Pulmonary artery endothelial cell (primary cell): ENCODE results near the gene NECTIN3. TPM values are rescaled to one million over a fixed set of nuclear protein-coding genes. Genes with fewer than 3 reads are reported as not detected.

ENCODE experiments used
- DNase-seq: peaks from one replicate; pipeline ENCODE4 v3.0.0-alpha.2; 2011; ENCODE audit warnings: low read depth, low spot score
- total RNA-seq: library from RNA; depleted of rRNA; stranded (reverse); fragments of >200 nt; gene quantifications from 2 replicates; pipeline ENCODE4 v1.2.3, GENCODE V29; 2014

The NECTIN3 gene
- total RNA-seq, 1 donor from 2014 or later: 36.9 TPM

DNA sequence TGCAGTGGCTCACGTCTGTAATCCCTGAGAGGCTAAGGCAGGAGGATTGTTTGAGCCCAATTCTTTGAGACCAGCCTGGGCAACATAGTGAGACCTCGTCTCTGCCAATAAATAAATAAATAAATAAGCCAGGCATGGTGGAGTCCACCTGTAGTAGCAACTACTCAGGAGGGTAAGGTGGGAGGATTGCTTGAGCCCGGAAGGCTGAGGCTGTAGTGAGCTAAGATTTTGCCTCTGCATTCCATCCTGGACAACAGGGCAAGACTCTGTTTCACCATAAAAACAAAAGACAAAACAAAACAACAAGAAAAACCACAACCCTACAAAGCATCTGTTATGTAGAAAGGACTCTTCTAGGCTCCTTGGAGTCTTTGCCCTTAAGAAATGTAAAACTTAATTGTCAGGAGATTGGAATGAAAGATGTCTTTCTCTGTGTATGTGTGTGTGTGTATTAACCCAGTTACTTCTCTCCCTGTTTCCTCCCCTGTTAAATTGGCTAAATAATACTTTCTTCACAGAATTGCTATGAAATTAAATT, 9.5 kb downstream of the NECTIN3 start:
- DNase-seq: no peak

GRCh38 chr3:111084911-111085310, 13.3 kb downstream of the NECTIN3 start:
- DNase-seq: no peak

DNA sequence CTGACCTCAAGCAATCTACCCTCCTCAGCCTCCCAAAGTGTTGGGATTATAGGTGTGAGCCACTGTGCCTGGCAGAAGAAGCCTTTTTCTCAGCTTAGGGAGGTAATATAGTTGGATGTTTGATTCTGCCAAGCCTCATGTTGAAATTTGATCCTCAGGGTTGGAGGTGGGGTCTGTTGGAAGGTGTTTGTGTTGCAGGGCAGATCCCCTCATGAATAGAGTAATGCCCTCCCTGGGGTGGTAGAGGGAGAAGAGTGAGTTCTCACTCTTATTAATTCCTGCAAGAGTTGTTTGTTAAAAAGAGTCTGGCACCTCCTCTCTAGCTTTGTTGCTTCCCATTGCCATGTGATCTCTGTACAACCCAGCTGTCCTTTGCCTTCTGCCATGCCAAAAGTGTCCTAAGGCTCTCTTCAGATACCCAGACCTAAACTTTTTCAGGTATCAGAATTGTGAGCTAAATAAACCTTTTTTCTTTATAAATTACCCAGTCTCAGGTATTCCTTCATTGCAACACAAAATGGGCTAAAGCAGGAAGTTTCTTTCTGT, 16.4 kb downstream of the NECTIN3 start:
- no peak for DNase-seq

DNA sequence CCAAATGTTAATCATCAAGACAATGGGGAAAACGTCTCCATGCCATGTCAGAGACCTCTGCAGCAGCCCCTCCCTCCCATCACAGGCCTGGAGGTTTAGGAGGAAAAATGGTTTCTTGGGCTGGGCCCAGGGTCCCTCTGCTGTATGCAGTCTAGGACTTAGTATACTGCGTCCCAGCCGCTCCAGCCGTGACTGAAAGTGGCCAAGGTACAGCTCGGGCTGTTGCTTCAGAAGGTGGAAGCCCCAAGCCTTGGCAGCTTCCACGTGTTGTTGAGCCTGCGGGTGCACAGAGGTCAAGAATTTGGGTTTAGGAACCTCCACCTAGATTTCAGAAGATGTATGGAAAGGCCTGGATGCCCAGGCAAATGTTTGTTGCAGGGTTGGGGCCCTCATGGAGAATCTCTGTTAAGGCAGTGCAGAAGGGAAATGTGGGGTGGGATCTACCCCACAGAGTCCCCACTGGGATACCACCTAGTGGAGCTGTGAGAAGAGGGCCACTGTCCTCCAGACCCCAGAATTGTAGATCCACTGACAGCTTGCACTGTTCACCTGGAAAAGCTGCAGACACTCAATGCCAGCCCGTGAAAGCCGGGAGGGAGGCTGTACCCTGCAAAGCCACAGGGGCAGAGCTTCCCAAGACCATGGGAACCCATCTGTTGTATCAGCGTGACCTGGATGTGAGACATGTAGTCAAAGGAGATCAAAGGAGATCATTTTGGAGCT, 25.0 kb downstream of the NECTIN3 start:
- no peak for DNase-seq

DNA sequence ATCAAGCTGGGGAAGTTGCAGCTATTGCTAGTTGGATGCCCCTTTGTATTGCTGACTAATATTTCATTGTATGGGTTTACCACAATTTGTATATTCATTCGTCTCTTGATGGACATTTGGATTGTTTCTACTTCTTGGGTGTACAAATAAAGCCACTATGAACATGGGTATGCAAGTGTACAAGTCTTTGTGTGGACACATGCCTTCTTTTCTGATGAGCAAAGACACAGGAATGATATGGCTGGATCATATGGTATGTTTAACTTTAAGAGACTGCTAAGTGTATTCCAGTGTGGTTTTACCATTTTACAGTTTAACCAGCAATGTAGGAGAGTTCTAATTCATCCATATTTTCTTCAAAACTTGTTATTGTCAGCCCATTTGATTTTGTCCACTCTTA, 32.2 kb downstream of the NECTIN3 start:
- no peak for DNase-seq

- no peak for DNase-seq
These were observed 35.5 kb downstream of the NECTIN3 start for GRCh38 chr3:111106993-111107661.

GRCh38 chr3:111107662-111108035, 36.0 kb downstream of the NECTIN3 start:
- no peak for DNase-seq

DNA sequence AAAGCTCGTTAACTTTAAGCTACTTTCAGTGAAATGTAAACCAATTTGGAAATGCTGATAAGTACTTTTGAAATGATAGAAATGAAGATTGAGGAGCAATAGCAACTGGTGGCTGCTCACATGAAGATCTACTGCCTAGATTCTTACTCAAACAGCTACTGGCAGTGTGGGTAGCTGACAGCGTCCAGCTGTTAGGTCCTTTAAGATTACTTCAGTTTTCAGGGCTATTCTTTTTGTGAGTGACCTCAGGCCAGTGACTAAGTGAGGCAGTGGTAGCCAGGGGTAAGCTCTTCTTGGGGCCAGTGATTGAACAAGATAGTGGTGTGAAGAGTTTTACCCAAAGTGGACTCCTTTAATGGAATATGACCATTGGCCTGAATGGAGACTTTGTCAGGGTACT, 41.3 kb downstream of the NECTIN3 start:
- DNase-seq: no peak

GRCh38 chr3:111128884-111129283, 57.3 kb downstream of the NECTIN3 start:
- no peak for DNase-seq

GRCh38 chr3:111130827-111131226, 59.2 kb downstream of the NECTIN3 start:
- no peak for DNase-seq

- DNase-seq: no peak
These were observed 62.7 kb downstream of the NECTIN3 start for GRCh38 chr3:111134302-111134701.

DNA sequence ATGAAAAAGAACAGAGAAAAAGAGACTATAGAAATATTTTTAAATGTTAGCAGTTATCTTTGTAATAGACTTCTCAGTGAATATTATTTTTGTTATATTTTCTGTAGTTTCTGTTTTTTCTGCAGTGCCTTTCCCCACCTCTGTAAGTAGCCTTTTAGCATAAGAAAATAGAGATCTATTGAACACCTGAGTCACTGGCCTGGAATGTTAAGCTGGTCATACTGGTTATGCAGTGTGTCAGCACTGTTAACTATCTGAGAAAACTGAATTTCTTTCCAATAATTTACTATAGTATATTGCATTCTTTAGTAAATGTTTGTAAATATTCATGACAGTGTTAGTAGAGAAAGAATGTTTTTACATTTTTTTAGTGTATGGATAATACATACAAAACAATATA, 79.8 kb downstream of the NECTIN3 start:
- no peak for DNase-seq

- DNase-seq: no peak
These were observed 80.9 kb downstream of the NECTIN3 start for GRCh38 chr3:111152496-111152895.

- DNase-seq: no peak
These were observed 84.9 kb downstream of the NECTIN3 start for GRCh38 chr3:111156517-111156916.

DNA sequence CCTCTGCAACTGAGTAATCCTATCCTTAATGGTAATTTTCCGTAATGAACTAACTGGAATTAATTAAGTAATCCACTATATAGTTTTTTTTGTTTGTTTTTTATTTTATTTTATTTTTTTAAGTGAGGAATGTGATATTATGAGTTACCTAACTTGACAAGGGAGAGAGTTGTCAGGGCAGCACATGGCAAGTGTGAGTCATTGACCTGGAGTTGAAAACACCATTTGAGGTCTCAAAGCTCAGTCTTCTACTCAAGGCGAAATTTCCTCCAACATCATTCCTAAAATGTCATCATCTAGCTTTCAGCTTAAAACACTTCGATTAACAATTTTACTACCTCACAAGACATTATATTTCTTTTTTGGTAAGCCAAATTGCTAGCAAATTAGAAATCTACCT, 87.8 kb downstream of the NECTIN3 start:
- DNase-seq: no peak

DNA sequence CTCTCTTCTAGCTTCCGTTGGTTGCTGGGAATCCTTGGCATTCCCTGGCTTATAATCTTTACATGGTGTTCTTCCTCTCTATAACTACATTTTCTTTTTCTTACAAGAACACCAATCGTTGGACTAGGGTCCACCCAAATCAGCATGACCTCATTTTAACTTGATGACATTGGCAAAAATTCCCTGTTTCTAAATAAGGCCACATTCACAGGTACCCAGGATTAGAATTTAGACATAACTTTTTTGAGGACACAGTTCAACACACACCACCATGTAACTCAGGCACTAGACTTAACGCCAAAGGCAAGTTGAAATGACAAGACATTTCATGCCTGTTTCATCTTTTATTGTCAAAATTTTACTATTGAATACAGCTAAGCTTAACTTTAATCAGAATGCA, 93.0 kb downstream of the NECTIN3 start:
- DNase-seq: no peak

DNA sequence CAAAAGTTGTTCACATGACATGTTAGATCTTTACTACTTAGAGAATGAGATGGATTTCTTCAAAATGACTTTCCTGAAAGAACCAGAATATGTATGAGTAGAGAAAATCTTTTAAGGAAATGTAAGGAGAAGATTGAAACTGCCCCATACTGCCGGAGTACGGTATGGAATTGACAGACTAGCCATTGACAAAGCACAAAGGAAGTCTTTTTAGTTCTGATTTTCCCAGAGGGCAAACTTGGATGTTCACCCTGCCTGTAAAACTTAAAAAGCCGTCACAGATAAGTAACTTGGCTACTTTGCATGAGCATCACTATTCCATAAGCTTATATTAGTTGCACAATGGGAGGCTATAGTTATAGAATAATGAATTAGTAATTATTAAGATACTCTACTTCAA, 93.8 kb downstream of the NECTIN3 start:
- DNase-seq: no peak

GRCh38 chr3:111173328-111173900, 101.8 kb downstream of the NECTIN3 start:
- DNase-seq: no peak

DNA sequence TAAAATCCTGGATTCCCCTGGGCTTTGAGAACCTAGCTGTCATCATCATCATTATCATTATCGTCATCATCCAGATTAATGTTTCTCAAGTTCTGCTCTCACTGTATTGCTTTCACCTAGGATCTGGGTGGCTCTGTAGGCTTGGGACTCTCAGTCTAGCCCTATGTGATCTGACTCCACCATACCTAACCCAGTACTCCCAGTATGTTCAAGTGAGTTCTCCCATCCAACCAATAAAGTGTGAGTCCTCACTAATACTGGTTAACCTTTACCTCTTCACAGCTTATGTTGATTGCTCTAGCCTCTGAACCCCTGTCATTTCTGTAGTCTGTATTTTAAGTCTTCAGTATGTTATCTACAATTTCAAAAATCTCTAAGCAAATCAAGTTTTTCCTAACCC, 102.3 kb downstream of the NECTIN3 start:
- DNase-seq: no peak

DNA sequence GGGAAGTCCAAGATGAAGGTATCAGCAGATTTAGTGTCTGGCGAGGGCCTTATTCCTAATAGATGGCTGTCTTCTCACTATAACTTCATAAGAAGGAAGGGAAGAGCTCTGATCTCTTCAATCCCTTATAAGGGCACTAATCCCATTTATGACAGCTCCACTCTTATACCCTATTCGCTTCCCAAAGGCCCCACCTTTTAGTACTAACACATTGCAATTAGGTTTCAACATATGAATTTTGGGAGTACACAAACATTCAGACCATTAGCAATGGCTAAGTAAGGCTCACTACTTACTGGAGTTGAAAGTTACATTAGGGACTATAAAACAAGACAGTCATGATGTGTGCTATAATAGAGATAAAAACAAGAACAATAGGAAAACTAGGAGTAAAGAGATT, 118.9 kb downstream of the NECTIN3 start:
- no peak for DNase-seq

GRCh38 chr3:111193472-111193871, 121.9 kb downstream of the NECTIN3 start:
- DNase-seq: no peak

DNA sequence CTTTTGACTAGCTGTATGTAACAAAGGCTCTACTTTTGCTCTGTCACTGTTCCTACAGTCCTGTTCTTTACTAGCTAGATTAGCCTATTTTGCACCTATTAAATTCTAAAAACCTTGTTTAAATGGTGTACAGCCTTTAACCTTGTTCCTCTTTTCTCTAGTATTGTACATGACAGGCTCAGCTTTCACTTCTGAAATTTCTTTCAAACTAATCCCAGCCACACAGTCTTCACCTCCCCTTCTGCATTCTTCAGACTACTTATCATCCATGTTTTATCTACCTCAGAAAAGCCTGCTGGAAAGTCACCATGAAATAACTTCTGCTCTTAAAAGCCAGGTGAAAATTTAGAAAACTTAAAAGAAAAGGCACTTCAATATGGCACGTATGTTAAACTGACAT, 122.4 kb downstream of the NECTIN3 start:
- DNase-seq: no peak
